GM21515 (cell line): ENCODE measurements around the gene TUT1.
"Not testable (repeated sequence)": the region's sequence is repeated elsewhere in the genome, so short reads cannot be mapped to it uniquely, and the experiment has no call there.

ENCODE experiments used
- ATAC-seq: cut with Tn5 transposase; IDR thresholded peaks from one replicate; pipeline ENCODE4 v1.9.1; 2021; ENCODE audit not compliant: unreplicated experiment

TUT1 gene

GRCh38 chr11:62556875-62557631, 34.3 kb downstream of the TUT1 start:
- ATAC-seq: peak; percentile 28

GRCh38 chr11:62556108-62556874, 35.0 kb downstream of the TUT1 start:
- ATAC-seq: peak; percentile 28

- ATAC-seq: no peak
Observed at GRCh38 chr11:62555464-62556107, 35.7 kb downstream of the TUT1 start.

GRCh38 chr11:62554387-62555167, 36.7 kb downstream of the TUT1 start:
- ATAC-seq: no peak

GRCh38 chr11:62553839-62554361, 37.4 kb downstream of the TUT1 start:
- no peak for ATAC-seq

- no peak for ATAC-seq
Observed at GRCh38 chr11:62553080-62553838, 38.1 kb downstream of the TUT1 start.

GRCh38 chr11:62552485-62553079, 38.7 kb downstream of the TUT1 start:
- no peak for ATAC-seq

- ATAC-seq: not testable (repeated sequence)
Observed at GRCh38 chr11:62550478-62550877, 40.8 kb downstream of the TUT1 start.

GRCh38 chr11:62548545-62549335, 42.6 kb downstream of the TUT1 start:
- ATAC-seq: no peak

GRCh38 chr11:62547691-62548281, 43.5 kb downstream of the TUT1 start:
- ATAC-seq: no peak

- ATAC-seq: no peak
Observed at GRCh38 chr11:62546929-62547625, 44.2 kb downstream of the TUT1 start.

GRCh38 chr11:62546244-62546928, 44.9 kb downstream of the TUT1 start, which contains the start of gene AHNAK:
AHNAK (minus strand) TSS chr11:62546806; CDS start chr11:62536098, 10,708 bp downstream.
- no peak for ATAC-seq

- no peak for ATAC-seq
Observed at GRCh38 chr11:62545437-62546243, 45.7 kb downstream of the TUT1 start.

GRCh38 chr11:62544581-62545436, 46.5 kb downstream of the TUT1 start:
- ATAC-seq: no peak

GRCh38 chr11:62543680-62544444, 47.5 kb downstream of the TUT1 start:
- no peak for ATAC-seq
